Neural progenitor cell (in vitro differentiated cells): ENCODE data around the gene CDK8. TPM values are rescaled to one million over a fixed set of nuclear protein-coding genes. Genes with fewer than 3 reads are reported as not detected.

Source experiments
- DNase-seq: peaks from one replicate; pipeline ENCODE4 v3.0.0-alpha.2; 2016; ENCODE audit warnings: low spot score
- H2AFZ ChIP-seq: fragments of 200-600 bp; sonication (generic); replicated peaks from 2 replicates; pipeline ENCODE4 v1.6.1; 2016; ENCODE audit warnings: antibody characterized with exemption
- H3F3A ChIP-seq: fragments of 200-600 bp; sonication (generic); 2 replicates; pipeline ENCODE4 v1.6.1; 2016; ENCODE audit warnings: antibody characterized with exemption, low read depth
- H3K27ac ChIP-seq: fragments of 200-600 bp; sonication (generic); 2 replicates; pipeline ENCODE4 v1.5.1; 2016; ENCODE audit warnings: mild to moderate bottlenecking
- H3K27me3 ChIP-seq: fragments of 200-600 bp; sonication (generic); 2 replicates; pipeline ENCODE4 v1.6.1; 2016; ENCODE audit warnings: mild to moderate bottlenecking, moderate library complexity
- H3K36me3 ChIP-seq: fragments of 200-600 bp; sonication (generic); 2 replicates; pipeline ENCODE4 v1.5.1; 2016
- H3K4me1 ChIP-seq: fragments of 200-600 bp; sonication (generic); 2 replicates; pipeline ENCODE4 v1.6.1; 2016; ENCODE audit warnings: mixed run types
- H3K4me2 ChIP-seq: fragments of 200-600 bp; sonication (generic); 2 replicates; pipeline ENCODE4 v1.6.1; 2016
- H3K4me3 ChIP-seq: fragments of 200-600 bp; sonication (generic); 2 replicates; pipeline ENCODE4 v1.5.1; 2016
- H3K79me2 ChIP-seq: fragments of 200-600 bp; sonication (generic); 2 replicates; pipeline ENCODE4 v1.6.1; 2016; ENCODE audit warnings: low read depth
- H3K9ac ChIP-seq: fragments of 200-600 bp; sonication (generic); 2 replicates; pipeline ENCODE4 v1.6.1; 2016
- H3K9me3 ChIP-seq: fragments of 200-600 bp; sonication (generic); 2 replicates; pipeline ENCODE4 v1.5.1; 2016; ENCODE audit warnings: low read depth
- H4K20me1 ChIP-seq: fragments of 200-600 bp; sonication (generic); 2 replicates; pipeline ENCODE4 v1.6.1; 2016; ENCODE audit warnings: low read depth
- H3K27ac Mint-ChIP-seq: 3 replicates; pipeline ENCODE4 v1.8.0; 2021; ENCODE audit warnings: mixed read lengths
- H3K27me3 Mint-ChIP-seq: 2 replicates; pipeline ENCODE4 v1.8.0; 2022; ENCODE audit warnings: low read depth, mild to moderate bottlenecking, inconsistent platforms, moderate library complexity, mixed read lengths; ENCODE audit not compliant: insufficient read depth
- H3K36me3 Mint-ChIP-seq: 3 replicates; pipeline ENCODE4 v1.8.0; 2021; ENCODE audit warnings: mixed read lengths
- H3K4me1 Mint-ChIP-seq: 3 replicates; pipeline ENCODE4 v1.8.0; 2021; ENCODE audit warnings: mixed read lengths
- H3K4me3 Mint-ChIP-seq: 3 replicates; pipeline ENCODE4 v1.8.0; 2021; ENCODE audit warnings: mild to moderate bottlenecking, moderate library complexity, mixed read lengths
- H3K9me3 Mint-ChIP-seq: 3 replicates; pipeline ENCODE4 v1.8.0; 2020; ENCODE audit warnings: mixed read lengths
- CTCF ChIP-seq: fragments of 200-600 bp; sonication (generic); IDR thresholded peaks from 2 replicates; pipeline ENCODE4 v1.5.1; 2017; ENCODE audit warnings: antibody characterized with exemption, mild to moderate bottlenecking
- EZH2 ChIP-seq: fragments of 200-600 bp; sonication (generic); IDR thresholded peaks from 2 replicates; pipeline ENCODE4 v1.6.1; 2017; ENCODE audit warnings: antibody characterized with exemption, mild to moderate bottlenecking, moderate library complexity
- EZH2phosphoT487 ChIP-seq: fragments of 200-600 bp; sonication (generic); IDR thresholded peaks from 2 replicates; pipeline ENCODE4 v1.6.1; 2017; ENCODE audit warnings: antibody characterized with exemption
- total RNA-seq: library from RNA; depleted of rRNA; stranded (reverse); fragments of >200 nt; gene quantifications from 2 replicates; pipeline ENCODE4 v1.2.3, GENCODE V29; 2015; ENCODE audit warnings: low replicate concordance

The CDK8 gene
- total RNA-seq, 1 donor from 2014 or later = 69.3 TPM

GRCh38 chr13:26412936-26413716 lies 159.2 kb downstream of the CDK8 start:
- no peaks in the 10 kb centered on the region for H3K27me3 ChIP-seq
- DNase-seq = no peak
- H2AFZ ChIP-seq = no peak overlapping the region
- H4K20me1 ChIP-seq = no peaks in the 10 kb centered on the region
- H3K4me3 Mint-ChIP-seq = no peak overlapping the region
- H3K9ac ChIP-seq = no peak overlapping the region
- H3K9me3 Mint-ChIP-seq = peaks cover 2% of the 10 kb centered on the region
- no peaks in the 10 kb centered on the region for H3K9me3 ChIP-seq
- H3K4me1 Mint-ChIP-seq = no peaks in the 10 kb centered on the region
- H3K27me3 Mint-ChIP-seq = no peaks in the 10 kb centered on the region
- peaks cover 7% of the 10 kb centered on the region for H3K36me3 Mint-ChIP-seq
- H3K4me1 ChIP-seq = no peaks in the 10 kb centered on the region
- no peaks in the 10 kb centered on the region for H3F3A ChIP-seq
- H3K79me2 ChIP-seq = no peaks in the 10 kb centered on the region
- no peak overlapping the region for H3K27ac ChIP-seq
- H3K4me2 ChIP-seq = no peak overlapping the region
- no peak for TF ChIP-seq EZH2
- no peak for TF ChIP-seq CTCF
- TF ChIP-seq EZH2phosphoT487 = no peak
- no peak overlapping the region for H3K4me3 ChIP-seq
- H3K27ac Mint-ChIP-seq = no peak overlapping the region
- no peaks in the 10 kb centered on the region for H3K36me3 ChIP-seq

- Histone ChIP-seq H3K9ac (no peak overlapping the region), H3K4me3 (no peak overlapping the region), H3K79me2 (no peaks in the 10 kb centered on the region), H2AFZ (no peak overlapping the region), H3K9me3 (no peaks in the 10 kb centered on the region), H3K4me1 (peaks cover 8% of the 10 kb centered on the region), H3K27ac (no peak overlapping the region), H3K36me3 (no peaks in the 10 kb centered on the region), H3K4me2 (no peak overlapping the region), H4K20me1 (no peaks in the 10 kb centered on the region), H3K27me3 (no peaks in the 10 kb centered on the region), H3F3A (no peaks in the 10 kb centered on the region)
- Mint-ChIP-seq H3K4me3 (no peak overlapping the region), H3K27me3 (no peaks in the 10 kb centered on the region), H3K4me1 (no peaks in the 10 kb centered on the region), H3K27ac (no peak overlapping the region), H3K9me3 (peaks cover 2% of the 10 kb centered on the region), H3K36me3 (peaks cover 3% of the 10 kb centered on the region)
- TF ChIP-seq EZH2phosphoT487 = no peak
- TF ChIP-seq EZH2 = no peak
- no peak for TF ChIP-seq CTCF
- DNase-seq = no peak
Measured at GRCh38 chr13:26420282-26420960, 166.5 kb downstream of the CDK8 start.

- Mint-ChIP-seq H3K36me3 (peaks cover 2% of the 10 kb centered on the region), H3K4me3 (no peak overlapping the region), H3K4me1 (no peaks in the 10 kb centered on the region), H3K27me3 (no peaks in the 10 kb centered on the region), H3K9me3 (peaks cover 2% of the 10 kb centered on the region), H3K27ac (no peak overlapping the region)
- Histone ChIP-seq H3K36me3 (no peaks in the 10 kb centered on the region), H3K27ac (no peak overlapping the region), H3K4me1 (peaks cover 8% of the 10 kb centered on the region), H3K79me2 (no peaks in the 10 kb centered on the region), H3K27me3 (no peaks in the 10 kb centered on the region), H4K20me1 (no peaks in the 10 kb centered on the region), H3K4me3 (no peak overlapping the region), H3K9ac (no peak overlapping the region), H3F3A (no peaks in the 10 kb centered on the region), H2AFZ (no peak overlapping the region), H3K9me3 (no peaks in the 10 kb centered on the region), H3K4me2 (no peak overlapping the region)
- no peak for DNase-seq
- no peak for TF ChIP-seq EZH2
- no peak for TF ChIP-seq EZH2phosphoT487
- TF ChIP-seq CTCF = no peak
Measured at GRCh38 chr13:26422036-26422435, 168.1 kb downstream of the CDK8 start.
